HG03342 (cell line): ENCODE data around the gene C16orf96.

Experiments used
- ATAC-seq: cut with Tn5 transposase; IDR thresholded peaks from one replicate; pipeline ENCODE4 v1.9.1; 2021; ENCODE audit warnings: mild to moderate bottlenecking, moderate library complexity; ENCODE audit not compliant: unreplicated experiment

Gene C16orf96

GRCh38 chr16:4556112-4556511 lies at the start of gene C16orf96:
Gene C16orf96, plus strand, starts transcription at chr16:4556340. Its CDS starts 150 bp downstream, at chr16:4556490.
- ATAC-seq, result no peak

- ATAC-seq, result no peak
These were observed 49.7 kb upstream of the C16orf96 start for GRCh38 chr16:4506450-4506849.

GRCh38 chr16:4507588-4508345 lies 48.4 kb upstream of the C16orf96 start:
- no peak for ATAC-seq

GRCh38 chr16:4508806-4509205 lies 47.3 kb upstream of the C16orf96 start:
- ATAC-seq, result no peak

GRCh38 chr16:4509420-4509819 lies 46.7 kb upstream of the C16orf96 start:
- ATAC-seq, result no peak

GRCh38 chr16:4510131-4510530 lies 46.0 kb upstream of the C16orf96 start:
- no peak for ATAC-seq

GRCh38 chr16:4510747-4511426 lies 45.3 kb upstream of the C16orf96 start:
- ATAC-seq, result no peak

- no peak for ATAC-seq
These were observed 44.6 kb upstream of the C16orf96 start for GRCh38 chr16:4511441-4512082.

- ATAC-seq, result no peak
These were observed 43.7 kb upstream of the C16orf96 start for GRCh38 chr16:4512473-4512872.

GRCh38 chr16:4513086-4513860 lies 42.9 kb upstream of the C16orf96 start:
- ATAC-seq, result no peak

- no peak for ATAC-seq
These were observed 42.3 kb upstream of the C16orf96 start for GRCh38 chr16:4513881-4514280.

- ATAC-seq, result no peak
These were observed 41.5 kb upstream of the C16orf96 start for GRCh38 chr16:4514606-4515005.

- ATAC-seq, result peak; percentile 53
These were observed 40.4 kb upstream of the C16orf96 start for GRCh38 chr16:4515611-4516233.

GRCh38 chr16:4517812-4518680 lies 38.1 kb upstream of the C16orf96 start:
- ATAC-seq, result no peak

GRCh38 chr16:4519274-4520058 lies 36.7 kb upstream of the C16orf96 start:
- no peak for ATAC-seq

GRCh38 chr16:4520913-4521312 lies 35.2 kb upstream of the C16orf96 start:
- no peak for ATAC-seq

GRCh38 chr16:4522051-4522581 lies 34.0 kb upstream of the C16orf96 start:
- ATAC-seq, result no peak

- no peak for ATAC-seq
These were observed 32.5 kb upstream of the C16orf96 start for GRCh38 chr16:4523686-4524085.

GRCh38 chr16:4524571-4524970 lies 31.6 kb upstream of the C16orf96 start:
- ATAC-seq, result no peak
